Activated CD8-positive, alpha-beta T cell treated with anti-CD3 and anti-CD28 coated beads for 36 hours (primary cell): Measurements from ENCODE around the gene CSRNP3. TPM values are rescaled to one million over a fixed set of nuclear protein-coding genes. Genes with fewer than 3 reads are reported as not detected.

Experiments
- ATAC-seq: fragments of 200-7000 bp; cut with Tn5 transposase; one replicate; pipeline ENCODE4 v1.10.0; 2021; ENCODE audit warnings: mild to moderate bottlenecking, moderate library complexity
- CTCF ChIA-PET: fragments of 350-600 bp; sonication (Branson Sonifier 250); formaldehyde crosslinking; loops from one replicate; lab custom pipeline; 2021; ENCODE audit warnings: antibody characterized with exemption; lab: Charles Lee
- POLR2A ChIA-PET: fragments of 350-600 bp; sonication (Branson Sonifier 250); formaldehyde crosslinking; loops from one replicate; lab custom pipeline; 2021; ENCODE audit warnings: antibody characterized with exemption; lab: Charles Lee
- DNase-seq: peaks from one replicate; pipeline ENCODE4 v3.0.0-alpha.2; 2020
- H3K27ac Mint-ChIP-seq: one replicate; pipeline ENCODE4 v1.8.0; 2021; ENCODE audit warnings: mild to moderate bottlenecking, mixed read lengths
- H3K27me3 Mint-ChIP-seq: one replicate; pipeline ENCODE4 v1.8.0; 2021; ENCODE audit warnings: mixed read lengths
- H3K36me3 Mint-ChIP-seq: one replicate; pipeline ENCODE4 v1.8.0; 2021; ENCODE audit warnings: low read depth, mixed read lengths
- H3K4me1 Mint-ChIP-seq: one replicate; pipeline ENCODE4 v1.8.0; 2021; ENCODE audit warnings: low read depth, mixed read lengths
- H3K4me3 Mint-ChIP-seq: one replicate; pipeline ENCODE4 v1.8.0; 2021; ENCODE audit warnings: mild to moderate bottlenecking, moderate library complexity, mixed read lengths
- H3K9me3 Mint-ChIP-seq: one replicate; pipeline ENCODE4 v1.8.0; 2021; ENCODE audit warnings: mixed read lengths
- intact Hi-C: fragments of 100-400 bp; cut with micrococcal nuclease; formaldehyde crosslinking; loops from one replicate; pipeline ENCODE4 v1.10.0; 2022
- total RNA-seq, 2 experiments: library from RNA; stranded (reverse); gene quantifications; one replicate each; pipeline ENCODE4 v1.2.3, GENCODE V29; 2021
- TF ChIP-seq, protein P1 (sequence below): fragments of 200-600 bp; IDR thresholded peaks from one replicate; pipeline ENCODE4 v1.8.0; 2022; ENCODE audit warnings: antibody characterized with exemption, mild to moderate bottlenecking

Gene CSRNP3
- total RNA-seq, 2 experiments from 2014 or later = not detected

DNA sequence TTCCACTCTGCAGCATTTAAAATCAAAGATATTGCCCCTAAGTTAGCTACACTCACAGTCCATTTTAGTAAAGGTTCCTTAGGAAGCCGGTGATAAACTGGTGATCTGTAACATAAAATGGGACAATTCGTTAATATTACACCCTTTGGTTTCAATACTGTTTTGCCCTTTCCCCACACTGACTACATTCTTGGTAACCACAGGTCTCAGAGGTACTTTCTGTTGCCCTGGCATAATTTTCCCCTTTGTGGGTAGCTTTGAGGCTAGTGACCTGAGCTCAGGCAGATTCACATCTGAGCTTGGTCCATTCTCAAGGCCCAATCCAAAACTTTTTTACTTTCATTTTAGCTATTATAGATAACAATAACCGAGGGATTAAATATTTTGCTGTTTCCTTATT, 32.9 kb upstream of the CSRNP3 start:
- POLR2A ChIA-PET = no interaction called here
- DNase-seq = no peak
- CTCF ChIA-PET = no interaction called here
- ATAC-seq = no peak
- no peaks in the 10 kb centered on the region for H3K36me3 Mint-ChIP-seq
- intact Hi-C loops = no loop called here
- H3K4me1 Mint-ChIP-seq = no peaks in the 10 kb centered on the region
- H3K4me3 Mint-ChIP-seq = no peak overlapping the region
- TF ChIP-seq, protein P1, sequence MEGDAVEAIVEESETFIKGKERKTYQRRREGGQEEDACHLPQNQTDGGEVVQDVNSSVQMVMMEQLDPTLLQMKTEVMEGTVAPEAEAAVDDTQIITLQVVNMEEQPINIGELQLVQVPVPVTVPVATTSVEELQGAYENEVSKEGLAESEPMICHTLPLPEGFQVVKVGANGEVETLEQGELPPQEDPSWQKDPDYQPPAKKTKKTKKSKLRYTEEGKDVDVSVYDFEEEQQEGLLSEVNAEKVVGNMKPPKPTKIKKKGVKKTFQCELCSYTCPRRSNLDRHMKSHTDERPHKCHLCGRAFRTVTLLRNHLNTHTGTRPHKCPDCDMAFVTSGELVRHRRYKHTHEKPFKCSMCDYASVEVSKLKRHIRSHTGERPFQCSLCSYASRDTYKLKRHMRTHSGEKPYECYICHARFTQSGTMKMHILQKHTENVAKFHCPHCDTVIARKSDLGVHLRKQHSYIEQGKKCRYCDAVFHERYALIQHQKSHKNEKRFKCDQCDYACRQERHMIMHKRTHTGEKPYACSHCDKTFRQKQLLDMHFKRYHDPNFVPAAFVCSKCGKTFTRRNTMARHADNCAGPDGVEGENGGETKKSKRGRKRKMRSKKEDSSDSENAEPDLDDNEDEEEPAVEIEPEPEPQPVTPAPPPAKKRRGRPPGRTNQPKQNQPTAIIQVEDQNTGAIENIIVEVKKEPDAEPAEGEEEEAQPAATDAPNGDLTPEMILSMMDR = no peak
- no peaks in the 10 kb centered on the region for H3K9me3 Mint-ChIP-seq
- no peak overlapping the region for H3K27ac Mint-ChIP-seq
- no peaks in the 10 kb centered on the region for H3K27me3 Mint-ChIP-seq

DNA sequence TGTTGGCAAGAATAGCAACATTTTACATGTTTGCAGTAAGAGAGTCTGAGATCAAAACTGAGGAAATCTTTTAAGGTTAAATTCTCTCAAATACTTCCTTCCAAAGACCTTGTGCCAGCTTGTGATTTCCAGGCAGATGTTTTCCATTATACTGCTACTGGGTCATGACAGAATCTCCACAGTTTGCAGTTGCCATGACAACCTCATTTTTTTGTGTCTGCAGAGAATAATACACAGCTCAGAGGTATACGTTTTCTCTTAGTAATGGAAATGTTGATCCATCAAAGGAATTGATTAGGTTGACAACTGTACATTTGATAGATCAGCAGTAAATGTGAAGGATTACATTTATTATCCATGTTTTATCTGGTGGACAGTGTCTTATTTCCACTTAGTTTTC, 29.1 kb upstream of the CSRNP3 start:
- Mint-ChIP-seq H3K27me3 (no peaks in the 10 kb centered on the region), H3K4me1 (peaks cover 12% of the 10 kb centered on the region), H3K9me3 (no peaks in the 10 kb centered on the region), H3K36me3 (no peaks in the 10 kb centered on the region), H3K4me3 (no peak overlapping the region), H3K27ac (no peak overlapping the region)
- TF ChIP-seq, protein P1 = no peak
- ChIA-PET POLR2A (interaction anchor here (1.0 kb wide), 1 partner anchor 10 kb away, joined by 3 read pairs; no protein-coding TSS in a partner anchor), CTCF (no interaction called here)
- DNase-seq (no peak), ATAC-seq (no peak)
- intact Hi-C loops = no loop called here

DNA sequence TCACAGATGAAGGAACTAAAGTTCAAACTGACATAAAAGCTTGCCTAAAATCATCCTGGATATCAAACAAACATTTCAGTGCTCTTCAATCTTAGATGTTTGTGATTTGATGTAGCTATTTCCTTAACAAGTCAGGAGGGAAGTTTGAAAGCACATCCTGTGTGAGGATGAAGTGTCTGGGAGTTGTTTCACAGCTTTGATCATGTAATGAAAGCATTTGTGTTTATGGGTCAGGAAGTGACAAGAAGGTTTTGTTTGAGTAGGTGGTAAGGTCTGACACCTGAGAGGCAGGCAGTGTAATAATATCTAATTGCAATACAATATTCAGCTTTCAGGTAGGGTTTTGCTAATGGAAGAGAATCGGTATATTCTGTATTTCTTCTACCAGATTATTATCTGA, 26.0 kb upstream of the CSRNP3 start:
- H3K27ac Mint-ChIP-seq = no peak overlapping the region
- no peaks in the 10 kb centered on the region for H3K36me3 Mint-ChIP-seq
- no peak overlapping the region for H3K4me3 Mint-ChIP-seq
- H3K27me3 Mint-ChIP-seq = no peaks in the 10 kb centered on the region
- ATAC-seq = no peak
- TF ChIP-seq, protein P1 = no peak
- ChIA-PET CTCF (no interaction called here), POLR2A (no interaction called here)
- H3K9me3 Mint-ChIP-seq = no peaks in the 10 kb centered on the region
- no peak for DNase-seq
- intact Hi-C loops = no loop called here
- H3K4me1 Mint-ChIP-seq = peaks cover 12% of the 10 kb centered on the region

DNA sequence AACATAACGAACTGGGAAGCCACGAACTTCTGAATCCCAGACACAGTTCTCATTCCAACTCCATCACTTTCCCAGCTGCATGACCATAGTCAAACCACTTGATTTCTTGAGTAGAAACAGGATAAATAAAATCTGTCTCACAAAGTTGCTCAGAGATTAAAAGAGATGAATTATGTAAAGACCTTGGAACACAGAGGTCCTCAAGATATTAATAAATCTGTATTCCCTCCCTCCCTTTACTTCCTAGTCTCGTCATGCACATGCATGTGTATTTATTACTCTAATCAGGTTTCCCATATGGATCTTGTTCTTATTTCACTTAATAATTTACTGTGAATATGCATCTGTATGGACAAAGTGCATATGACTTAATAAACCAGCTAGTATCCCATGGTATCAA, 21.1 kb upstream of the CSRNP3 start:
- Mint-ChIP-seq H3K27ac (no peak overlapping the region), H3K36me3 (no peaks in the 10 kb centered on the region), H3K27me3 (no peaks in the 10 kb centered on the region), H3K4me3 (no peak overlapping the region), H3K4me1 (peaks cover 8% of the 10 kb centered on the region), H3K9me3 (no peaks in the 10 kb centered on the region)
- DNase-seq = no peak
- ChIA-PET CTCF (no interaction called here), POLR2A (no interaction called here)
- ATAC-seq = no peak
- TF ChIP-seq, protein P1 = no peak
- intact Hi-C loops = no loop called here

DNA sequence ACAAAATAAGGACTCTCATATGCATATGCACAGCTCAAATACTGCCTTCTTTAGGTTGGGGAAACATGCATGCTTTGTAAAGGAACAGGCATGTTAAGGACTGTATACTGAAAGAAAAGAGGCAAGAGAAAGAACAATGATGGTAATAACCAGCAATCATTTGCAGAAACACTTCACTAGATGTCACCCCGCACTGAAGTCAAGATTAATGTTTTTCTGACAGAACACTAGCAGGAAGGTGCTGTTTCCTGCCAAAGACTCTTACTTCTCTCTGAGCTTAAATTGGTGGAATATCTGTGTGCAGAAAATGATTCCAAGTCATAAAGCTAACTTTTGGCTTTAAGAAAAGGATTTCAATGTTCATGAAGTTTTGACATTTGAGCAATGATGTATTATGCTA, 19.3 kb upstream of the CSRNP3 start:
- intact Hi-C loops = no loop called here
- ChIA-PET POLR2A (interaction anchor here (0.6 kb wide), 1 partner anchor 10 kb away, joined by 3 read pairs; no protein-coding TSS in a partner anchor), CTCF (no interaction called here)
- DNase-seq (no peak), ATAC-seq (no peak)
- Mint-ChIP-seq H3K4me3 (no peak overlapping the region), H3K9me3 (no peaks in the 10 kb centered on the region), H3K27me3 (no peaks in the 10 kb centered on the region), H3K27ac (no peak overlapping the region), H3K36me3 (no peaks in the 10 kb centered on the region), H3K4me1 (no peaks in the 10 kb centered on the region)
- TF ChIP-seq, protein P1 = no peak
